Stomach smooth muscle (tissue), 2 donors: ENCODE results near the gene ARHGAP26.
A peak's percentile ranks its signal among the peaks of the same experiment; 100 is the strongest.

ENCODE experiments used
- H3K27ac ChIP-seq: one replicate; pipeline ENCODE4 v1.7.0; 2013; ENCODE audit warnings: mild to moderate bottlenecking, low read length, inconsistent platforms
- H3K27me3 ChIP-seq, 2 donors: one replicate each; pipeline ENCODE4 v1.7.0; 2013; ENCODE audit warnings: low read length in 2 of 2; ENCODE audit not compliant: insufficient read depth in 2 of 2, control insufficient read depth in 1 of 2
- H3K36me3 ChIP-seq, 2 donors: one replicate each; pipeline ENCODE4 v1.7.0; 2013; ENCODE audit warnings: low read length in 2 of 2; ENCODE audit not compliant: control insufficient read depth in 2 of 2, insufficient read depth in 2 of 2
- H3K4me1 ChIP-seq: one replicate; pipeline ENCODE4 v1.7.0; 2013; ENCODE audit warnings: low read length; ENCODE audit not compliant: control insufficient read depth, insufficient read depth
- H3K4me3 ChIP-seq, 2 donors: one replicate each; pipeline ENCODE4 v1.7.0; 2013; ENCODE audit warnings: low read length in 2 of 2
- H3K9ac ChIP-seq, 2 donors: one replicate each; pipeline ENCODE4 v1.7.0; 2013; ENCODE audit warnings: low read length in 2 of 2, mild to moderate bottlenecking in 1 of 2
- H3K9me3 ChIP-seq, 2 donors: one replicate each; pipeline ENCODE4 v1.7.0; 2013; ENCODE audit warnings: low read length in 2 of 2; ENCODE audit not compliant: control insufficient read depth in 2 of 2
- donor health status: healthy.
- donor health status: Pancreatic carcinoma.

ARHGAP26 gene

GRCh38 chr5:142894315-142894714 lies 124.1 kb downstream of the ARHGAP26 start:
- H3K27ac ChIP-seq, result no peak overlapping the region
- no peak overlapping the region for H3K4me3 ChIP-seq
- H3K4me1 ChIP-seq, result no peaks in the 10 kb centered on the region
- H3K9me3 ChIP-seq, result no peaks in the 10 kb centered on the region
- H3K27me3 ChIP-seq, result no peaks in the 10 kb centered on the region
- no peak overlapping the region for H3K9ac ChIP-seq
- peaks cover 0 to 2% of the 10 kb centered on the region in 2 donors for H3K36me3 ChIP-seq

DNA sequence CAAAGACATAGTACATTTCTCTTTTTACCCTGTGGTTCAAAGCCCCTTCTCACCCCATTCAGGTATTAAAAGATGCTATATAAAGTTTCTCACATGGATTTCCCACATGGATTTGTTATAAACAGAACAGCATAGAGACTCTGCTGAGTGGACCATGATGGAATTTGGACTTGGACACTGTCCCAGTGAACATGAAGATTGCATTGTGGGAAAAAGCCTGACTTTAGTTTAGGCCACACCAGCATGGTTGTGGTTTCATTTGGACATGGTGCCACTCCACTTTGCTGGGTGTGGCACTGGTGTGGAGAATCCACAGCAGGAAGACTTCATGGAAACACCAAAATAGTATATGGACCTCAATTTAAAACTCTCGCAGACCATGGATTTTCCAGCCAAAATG lies 124.6 kb downstream of the ARHGAP26 start:
- peaks cover 0 to 2% of the 10 kb centered on the region in 2 donors for H3K36me3 ChIP-seq
- H3K4me1 ChIP-seq, result no peaks in the 10 kb centered on the region
- H3K4me3 ChIP-seq, result no peak overlapping the region
- no peaks in the 10 kb centered on the region for H3K9me3 ChIP-seq
- H3K27me3 ChIP-seq, result no peaks in the 10 kb centered on the region
- no peak overlapping the region for H3K9ac ChIP-seq
- no peak overlapping the region for H3K27ac ChIP-seq

DNA sequence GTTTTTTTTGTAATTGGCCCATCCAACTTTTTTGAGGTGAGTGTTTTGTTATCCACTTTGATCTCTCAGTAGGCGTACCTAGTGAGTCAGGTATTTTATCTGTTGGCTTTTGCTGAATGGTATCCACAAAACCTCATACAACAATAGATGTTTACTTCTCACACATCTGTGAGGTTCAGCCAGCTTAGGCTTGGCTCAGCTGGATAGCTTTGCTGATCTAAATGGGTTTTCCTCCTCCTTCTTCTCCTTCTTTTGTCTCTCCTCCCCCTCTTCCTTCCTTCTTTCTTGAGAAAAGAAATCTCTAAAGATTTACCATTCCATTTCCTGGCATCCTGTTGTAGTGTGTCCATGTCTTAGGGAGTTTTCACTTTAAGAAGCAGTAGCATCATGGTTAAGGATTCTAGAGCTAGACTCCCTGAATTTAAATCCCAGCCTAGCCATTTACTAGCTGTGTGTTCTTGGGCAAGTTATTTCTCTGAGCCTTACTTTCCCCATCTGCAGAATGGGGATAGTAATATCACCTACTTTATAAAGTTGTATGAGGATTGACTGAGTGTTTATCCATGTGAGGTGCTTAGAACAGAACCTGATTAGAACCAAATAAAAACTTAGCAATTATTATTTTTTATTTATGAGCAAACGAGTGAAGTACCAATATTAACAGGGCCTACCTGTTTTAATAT lies 126.3 kb downstream of the ARHGAP26 start:
- Histone ChIP-seq H3K9ac (no peak overlapping the region), H3K4me3 (no peak overlapping the region), H3K36me3 (peaks cover 0 to 2% of the 10 kb centered on the region in 2 donors), H3K9me3 (no peaks in the 10 kb centered on the region), H3K4me1 (no peaks in the 10 kb centered on the region), H3K27ac (no peak overlapping the region), H3K27me3 (no peaks in the 10 kb centered on the region)

DNA sequence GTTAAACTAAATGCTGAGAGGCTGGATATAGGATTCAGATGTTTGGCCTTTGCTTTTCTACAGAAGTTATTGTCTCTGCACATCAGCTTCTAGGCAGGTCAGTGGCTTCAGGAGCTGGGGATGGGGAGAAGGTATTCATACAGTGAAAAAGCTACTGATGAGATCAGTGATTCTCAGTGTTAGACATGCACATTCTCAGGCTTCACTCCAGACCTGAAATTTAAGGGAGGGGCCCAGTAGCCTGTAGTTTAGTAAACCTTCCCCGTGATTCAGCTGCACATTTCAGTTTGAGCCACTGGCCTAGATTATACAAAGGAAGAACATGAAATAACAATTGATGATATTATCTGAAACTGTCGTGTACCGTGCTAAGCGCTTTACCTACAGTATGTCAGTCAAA lies 127.2 kb downstream of the ARHGAP26 start:
- Histone ChIP-seq H3K9ac (no peak overlapping the region), H3K9me3 (no peaks in the 10 kb centered on the region), H3K4me1 (no peaks in the 10 kb centered on the region), H3K27ac (no peak overlapping the region), H3K27me3 (no peaks in the 10 kb centered on the region), H3K36me3 (peaks cover 0 to 5% of the 10 kb centered on the region in 2 donors), H3K4me3 (no peak overlapping the region)

DNA sequence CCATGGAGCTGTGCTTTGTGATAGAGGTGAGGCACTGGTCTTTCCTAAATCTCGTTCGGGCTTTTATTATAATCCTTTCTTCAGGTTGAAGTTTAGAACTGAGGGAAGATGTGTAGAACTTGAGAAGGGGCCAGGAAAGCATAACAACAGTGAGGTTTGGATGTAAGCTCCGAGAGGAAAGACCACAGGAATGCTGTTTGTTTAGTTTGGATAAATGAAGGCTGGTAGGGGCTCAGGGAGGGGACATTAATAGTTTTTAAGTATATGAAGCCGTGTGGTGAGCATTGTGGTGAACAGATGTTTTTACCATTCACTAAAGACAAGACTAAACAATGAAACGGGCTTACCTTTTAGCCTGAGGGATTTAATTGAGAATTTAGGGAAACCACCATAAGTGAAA lies 130.8 kb downstream of the ARHGAP26 start:
- no peaks in the 10 kb centered on the region for H3K27me3 ChIP-seq
- H3K27ac ChIP-seq, result no peak overlapping the region
- peaks cover 10 to 12% of the 10 kb centered on the region in 2 donors for H3K36me3 ChIP-seq
- H3K9ac ChIP-seq, result no peak overlapping the region
- no peaks in the 10 kb centered on the region for H3K4me1 ChIP-seq
- no peaks in the 10 kb centered on the region for H3K9me3 ChIP-seq
- no peak overlapping the region for H3K4me3 ChIP-seq

GRCh38 chr5:142901476-142902185 lies 131.5 kb downstream of the ARHGAP26 start:
- H3K27ac ChIP-seq, result no peak overlapping the region
- no peaks in the 10 kb centered on the region for H3K9me3 ChIP-seq
- no peak overlapping the region for H3K9ac ChIP-seq
- H3K4me1 ChIP-seq, result no peaks in the 10 kb centered on the region
- no peaks in the 10 kb centered on the region for H3K27me3 ChIP-seq
- H3K4me3 ChIP-seq, result no peak overlapping the region
- peaks cover 12 to 13% of the 10 kb centered on the region in 2 donors for H3K36me3 ChIP-seq

- H3K4me3 ChIP-seq, result no peak overlapping the region
- no peak overlapping the region for H3K9ac ChIP-seq
- H3K9me3 ChIP-seq, result no peaks in the 10 kb centered on the region
- H3K4me1 ChIP-seq, result no peaks in the 10 kb centered on the region
- H3K27me3 ChIP-seq, result no peaks in the 10 kb centered on the region
- no peak overlapping the region for H3K27ac ChIP-seq
- peaks cover 13 to 16% of the 10 kb centered on the region in 2 donors for H3K36me3 ChIP-seq
Observed at GRCh38 chr5:142902186-142902965, 132.2 kb downstream of the ARHGAP26 start.

GRCh38 chr5:142904416-142904815 lies 134.2 kb downstream of the ARHGAP26 start:
- Histone ChIP-seq H3K9me3 (no peaks in the 10 kb centered on the region), H3K27ac (no peak overlapping the region), H3K4me1 (no peaks in the 10 kb centered on the region), H3K9ac (no peak overlapping the region), H3K36me3 (peaks cover 13 to 16% of the 10 kb centered on the region in 2 donors), H3K4me3 (no peak overlapping the region), H3K27me3 (no peaks in the 10 kb centered on the region)

DNA sequence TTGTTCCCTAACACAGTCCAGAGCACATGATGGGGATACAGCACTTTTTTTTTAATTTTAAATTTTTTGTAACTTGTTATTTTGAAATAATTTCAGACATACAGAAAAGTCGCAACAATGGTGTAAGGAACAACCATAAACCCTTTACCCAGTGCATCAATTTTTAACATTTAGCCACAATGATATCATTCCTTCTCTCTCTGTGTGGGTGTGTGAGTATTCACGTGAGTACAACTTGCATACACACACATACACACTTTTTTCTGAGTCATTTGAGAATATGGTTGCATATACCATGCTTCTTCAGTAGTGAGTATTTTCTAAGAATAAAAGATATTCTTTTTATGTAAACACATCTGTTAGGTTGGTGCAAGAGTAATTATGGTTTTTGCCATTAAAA lies 135.2 kb downstream of the ARHGAP26 start:
- Histone ChIP-seq H3K4me1 (no peaks in the 10 kb centered on the region), H3K27me3 (no peaks in the 10 kb centered on the region), H3K36me3 (peaks cover 13 to 16% of the 10 kb centered on the region in 2 donors), H3K9me3 (no peaks in the 10 kb centered on the region), H3K4me3 (no peak overlapping the region), H3K27ac (no peak overlapping the region), H3K9ac (no peak overlapping the region)

DNA sequence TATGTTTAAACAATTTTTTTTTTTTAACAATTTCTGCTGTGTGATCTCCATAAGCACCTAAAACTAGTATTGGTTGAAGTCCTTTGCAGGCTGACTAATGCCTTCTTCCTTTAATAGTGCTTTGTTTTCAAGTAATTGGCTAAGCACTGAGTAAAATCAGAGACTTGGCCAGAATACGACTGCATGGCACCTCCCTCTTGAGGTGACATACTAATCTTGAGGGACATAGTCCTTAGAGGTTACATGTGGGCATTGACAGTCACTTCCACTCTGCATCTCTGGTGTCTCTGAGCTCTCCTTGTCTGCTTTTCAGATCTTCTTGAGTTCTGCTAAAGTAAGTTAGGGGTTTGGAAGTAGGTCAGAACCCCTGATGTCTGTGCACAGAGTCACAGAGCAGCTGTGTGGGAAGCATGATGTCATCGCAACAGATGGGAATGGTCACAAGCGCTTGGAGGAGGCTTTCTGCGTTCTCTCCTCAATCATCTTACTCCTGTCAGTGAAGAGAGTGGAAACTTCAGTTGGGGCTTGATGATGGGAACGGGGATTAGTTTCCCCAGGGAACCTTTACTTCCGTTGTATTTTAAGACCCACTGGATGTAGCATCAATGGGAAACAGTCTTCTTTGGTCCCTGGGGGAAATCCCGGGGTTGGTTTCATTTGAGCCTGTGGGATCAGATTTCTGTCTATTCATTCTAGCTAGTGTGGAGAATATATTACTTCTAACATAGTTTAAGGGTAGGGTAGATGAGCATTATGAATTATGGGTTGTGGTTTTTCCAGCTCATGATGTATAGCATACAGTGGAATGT lies 136.9 kb downstream of the ARHGAP26 start:
- Histone ChIP-seq H3K27ac (no peak overlapping the region), H3K4me3 (peak overlapping the region in 1 of 2 donors; percentile 8), H3K9ac (no peak overlapping the region), H3K27me3 (no peaks in the 10 kb centered on the region), H3K9me3 (no peaks in the 10 kb centered on the region), H3K36me3 (peaks cover 13 to 19% of the 10 kb centered on the region in 2 donors), H3K4me1 (no peaks in the 10 kb centered on the region)
